Activated T-helper 1 cell treated with anti-CD3 and anti-CD28 coated beads, Interleukin-12 subunit alpha, Interleukin-12 subunit beta, Interleukin-2, Interleukin-4 antibody, amounts not matched to agents 30 ng/mL and 10 ng/mL and 1 ng/mL, durations not matched to agents 14 hours and 24 hours and 36 hours (primary cell): Measurements from ENCODE around the gene SP140. TPM values are rescaled to one million over a fixed set of nuclear protein-coding genes. Genes with fewer than 3 reads are reported as not detected.

Experiments
- DNase-seq: peaks from one replicate; pipeline ENCODE4 v3.0.0; 2021; ENCODE audit warnings: low spot score
- H3K27ac Mint-ChIP-seq: one replicate; pipeline ENCODE4 v1.8.0; 2021; ENCODE audit warnings: mild to moderate bottlenecking, mixed read lengths
- H3K27me3 Mint-ChIP-seq: one replicate; pipeline ENCODE4 v1.8.0; 2022; ENCODE audit warnings: mild to moderate bottlenecking, moderate library complexity, mixed read lengths; ENCODE audit not compliant: insufficient read depth
- H3K36me3 Mint-ChIP-seq: one replicate; pipeline ENCODE4 v1.8.0; 2021; ENCODE audit warnings: low read depth, mixed read lengths
- H3K4me1 Mint-ChIP-seq: one replicate; pipeline ENCODE4 v1.8.0; 2021; ENCODE audit warnings: low read depth, mixed read lengths
- H3K4me3 Mint-ChIP-seq: one replicate; pipeline ENCODE4 v1.8.0; 2021; ENCODE audit warnings: mild to moderate bottlenecking, moderate library complexity, mixed read lengths
- H3K9me3 Mint-ChIP-seq: one replicate; pipeline ENCODE4 v1.8.0; 2021; ENCODE audit warnings: mixed read lengths
- intact Hi-C: fragments of 100-400 bp; cut with micrococcal nuclease; formaldehyde crosslinking; loops from one replicate; pipeline ENCODE4 v1.15.1; 2024
- total RNA-seq: library from RNA; stranded (reverse); gene quantifications from 2 replicates; pipeline ENCODE4 v1.2.3, GENCODE V29; 2022

SP140 gene
- total RNA-seq: 235 and 243 TPM in 2 replicates

DNA sequence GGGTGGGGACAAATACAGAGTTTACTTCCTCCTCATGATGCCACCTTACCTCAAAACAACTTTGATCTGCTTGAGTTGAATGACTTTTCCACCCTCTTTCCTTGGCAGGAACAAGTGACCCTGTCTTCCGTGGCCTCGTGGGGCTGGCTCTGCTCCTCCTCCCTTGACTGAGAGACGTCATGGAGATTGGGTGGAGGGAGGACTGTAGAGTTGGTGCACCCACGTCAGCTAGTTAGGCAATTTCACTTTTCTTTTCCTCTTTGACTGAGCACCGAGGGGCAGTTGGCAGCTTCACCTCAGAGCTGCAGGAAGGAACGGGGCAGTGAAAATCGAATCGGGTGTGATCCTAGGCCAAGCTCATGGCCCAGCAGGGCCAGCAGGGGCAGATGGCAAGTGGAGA is at the start of gene SP140:
Gene SP140, plus strand, starts transcription at position 251 of the 400 bp plus-strand sequence. Its CDS starts 109 bp downstream, at position 360.
- peak within 1 kb of the TSS; percentile 91 for H3K4me3 Mint-ChIP-seq
- peak within 1 kb of the TSS; percentile 98 for H3K27ac Mint-ChIP-seq
- peak; percentile 80 for DNase-seq
- no peaks in the 10 kb centered on the region for H3K27me3 Mint-ChIP-seq
- peaks cover 8% of the 10 kb centered on the region for H3K9me3 Mint-ChIP-seq
- intact Hi-C loops: loop anchor here (1.0 to 10.0 kb wide), 11 partner anchors 9 to 569 kb away; partner anchors contain the start of genes FBXO36, SLC16A14, SP100 and TRIP12
- H3K36me3 Mint-ChIP-seq: peaks cover 21% of the 10 kb centered on the region
- H3K4me1 Mint-ChIP-seq: peaks cover 63% of the 10 kb centered on the region

DNA sequence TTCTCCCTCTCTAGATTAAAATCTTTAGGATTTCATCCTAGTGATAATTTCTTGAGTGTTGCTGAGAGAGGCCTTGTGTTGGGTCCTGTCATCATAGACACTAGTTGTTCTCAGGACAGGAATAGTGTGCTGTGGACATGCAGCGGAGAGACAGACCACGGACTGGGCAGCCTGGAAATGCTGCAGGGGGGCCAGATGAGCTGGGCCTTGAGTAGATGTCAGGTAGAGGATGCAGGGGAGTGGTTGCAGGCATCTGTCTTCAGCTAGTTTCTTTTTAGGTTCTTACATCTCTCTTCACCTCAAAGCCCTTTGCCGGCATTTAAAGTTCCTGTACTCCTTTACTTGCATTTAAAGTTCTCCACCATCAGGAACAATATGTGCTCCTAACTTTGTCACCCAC is 48.5 kb upstream of the SP140 start:
- H3K4me3 Mint-ChIP-seq: no peak overlapping the region
- no peak for DNase-seq
- peaks cover 61% of the 10 kb centered on the region for H3K36me3 Mint-ChIP-seq
- H3K27ac Mint-ChIP-seq: no peak overlapping the region
- no peaks in the 10 kb centered on the region for H3K4me1 Mint-ChIP-seq
- H3K27me3 Mint-ChIP-seq: no peaks in the 10 kb centered on the region
- intact Hi-C loops: no loop called here
- H3K9me3 Mint-ChIP-seq: no peaks in the 10 kb centered on the region

DNA sequence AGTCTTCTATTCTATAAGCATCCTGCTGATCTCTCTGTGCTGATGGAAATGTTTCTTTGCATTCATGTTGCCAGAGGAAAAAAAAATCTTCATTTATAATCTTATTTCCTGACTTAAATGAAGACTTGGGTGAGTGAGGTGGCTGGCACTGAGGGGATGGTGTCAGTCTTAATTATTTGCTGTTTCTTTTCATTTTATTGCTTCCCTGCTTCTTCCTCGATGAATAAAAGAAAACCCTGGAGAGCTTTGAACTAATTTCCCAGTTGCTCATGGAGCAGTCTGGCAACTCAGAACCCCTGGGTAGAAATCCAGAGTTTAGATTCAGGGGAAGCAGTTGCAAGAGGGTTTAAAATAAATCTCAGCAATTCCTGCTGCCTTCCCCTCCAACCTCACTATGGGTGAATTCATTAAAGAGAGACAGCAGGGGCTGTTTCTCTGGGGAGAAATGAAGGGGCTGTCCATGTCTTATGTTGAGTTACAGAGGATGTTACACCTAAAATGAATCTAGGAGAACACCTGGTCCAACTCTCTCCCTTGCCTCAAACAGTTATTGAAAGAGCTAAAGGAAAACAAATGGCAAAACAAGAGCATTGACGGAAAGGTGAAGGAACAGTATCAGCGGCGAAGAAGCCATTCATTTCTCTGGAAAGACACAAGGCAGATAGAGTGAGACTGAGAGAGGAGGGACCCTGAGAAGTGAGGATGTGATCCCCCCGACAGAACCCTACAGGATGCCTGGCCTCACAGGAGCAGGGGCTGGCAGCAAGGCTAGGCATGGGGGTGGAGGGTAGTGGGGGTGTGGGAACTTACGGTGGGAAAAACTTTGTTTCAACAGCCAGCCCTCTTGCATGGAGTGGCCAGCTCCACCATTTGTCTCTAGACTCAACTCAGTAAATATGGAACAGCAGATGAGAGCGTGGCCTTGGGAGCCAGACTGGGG is 46.7 kb upstream of the SP140 start:
- intact Hi-C loops: no loop called here

DNA sequence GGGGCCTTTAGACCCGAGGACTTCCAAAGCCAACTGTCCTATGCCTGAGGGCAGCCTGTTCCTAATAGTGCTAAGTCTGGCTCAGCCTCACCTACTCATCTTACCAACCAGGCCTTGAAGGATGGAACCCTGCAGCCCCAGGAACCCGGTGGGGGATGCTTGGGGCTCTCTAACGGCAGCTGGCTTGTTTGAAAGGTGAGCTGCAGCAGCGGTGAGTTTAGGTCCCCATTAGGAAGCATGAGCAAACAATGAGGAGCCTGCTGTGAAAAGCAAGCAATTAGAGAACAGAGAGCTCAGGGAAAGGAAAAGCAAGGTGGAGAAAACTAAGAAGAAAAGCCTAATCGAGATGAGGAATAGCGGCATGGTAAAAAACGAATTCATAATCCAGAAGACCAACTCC is 45.6 kb upstream of the SP140 start:
- Mint-ChIP-seq H3K4me3 (no peak overlapping the region), H3K9me3 (no peaks in the 10 kb centered on the region), H3K27ac (peak overlapping the region; percentile 10), H3K36me3 (peaks cover 62% of the 10 kb centered on the region), H3K4me1 (no peaks in the 10 kb centered on the region), H3K27me3 (no peaks in the 10 kb centered on the region)
- DNase-seq: no peak
- intact Hi-C loops: no loop called here

More for the DNA sequence above, 46.7 kb upstream of the SP140 start:
- Mint-ChIP-seq H3K4me3 (no peak overlapping the region), H3K27me3 (no peaks in the 10 kb centered on the region), H3K36me3 (peaks cover 63% of the 10 kb centered on the region), H3K27ac (peak overlapping the region; percentile 1), H3K4me1 (no peaks in the 10 kb centered on the region), H3K9me3 (no peaks in the 10 kb centered on the region)
- DNase-seq: no peak

DNA sequence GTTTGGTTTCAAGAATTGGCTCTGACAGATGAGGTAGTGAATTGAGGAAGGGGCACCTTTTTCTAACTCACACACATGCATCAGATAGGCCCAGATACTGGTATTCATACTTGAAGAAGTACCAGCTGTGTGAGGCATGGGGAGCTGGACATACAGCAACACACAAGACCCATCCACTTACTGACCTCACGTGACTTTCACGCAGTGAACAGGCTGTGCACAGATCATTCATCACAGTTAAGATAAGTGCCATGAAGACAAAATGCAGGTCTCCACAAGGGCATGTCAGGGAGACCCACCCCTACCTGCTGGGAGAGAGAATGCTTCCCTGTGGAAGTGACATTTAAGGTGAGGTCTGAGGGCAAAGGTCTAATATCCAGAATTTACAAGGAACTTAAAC is 44.3 kb upstream of the SP140 start:
- Mint-ChIP-seq H3K27ac (no peak overlapping the region), H3K4me3 (no peak overlapping the region), H3K9me3 (no peaks in the 10 kb centered on the region), H3K36me3 (peaks cover 64% of the 10 kb centered on the region), H3K27me3 (no peaks in the 10 kb centered on the region), H3K4me1 (no peaks in the 10 kb centered on the region)
- intact Hi-C loops: no loop called here
- no peak for DNase-seq

DNA sequence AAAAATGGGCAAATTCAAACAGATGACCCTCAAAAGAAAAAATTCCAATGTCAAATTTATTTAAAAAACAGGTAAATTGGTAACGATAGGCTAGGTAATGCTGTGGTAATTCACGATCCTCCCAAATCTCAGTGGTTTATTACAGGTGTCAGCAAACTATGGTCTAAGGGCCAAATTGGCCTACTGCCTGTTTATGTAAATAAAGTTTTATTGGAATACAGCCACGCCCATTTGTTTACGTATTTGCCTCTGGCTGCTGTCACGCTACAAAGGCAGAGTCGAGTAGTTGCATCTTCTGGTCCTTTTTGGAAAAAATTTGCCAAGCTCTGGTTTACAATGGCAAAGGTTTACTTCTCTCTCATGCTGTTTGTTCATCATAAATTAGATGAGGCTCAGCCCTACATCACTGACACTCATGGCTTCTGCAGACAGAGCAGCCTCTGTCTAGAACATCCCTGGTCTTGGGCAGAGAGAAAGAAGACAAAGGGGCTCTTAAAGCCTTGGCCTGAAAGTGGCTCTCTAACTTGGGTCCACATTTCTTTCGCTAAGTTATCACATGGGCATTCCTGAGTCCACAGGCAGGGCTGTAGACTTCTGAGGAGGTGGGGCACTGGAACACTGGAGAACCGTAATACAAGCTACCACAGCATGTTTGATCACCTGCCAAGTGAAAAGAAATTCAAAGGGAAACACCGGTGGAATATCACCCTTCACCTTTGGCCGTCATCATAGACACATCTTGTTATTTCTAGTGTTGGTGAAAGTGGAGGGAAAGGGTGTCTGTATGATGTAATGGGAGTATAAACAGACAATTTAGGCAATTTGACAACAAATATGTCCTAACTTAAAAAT is 40.6 kb upstream of the SP140 start:
- Mint-ChIP-seq H3K36me3 (peaks cover 69% of the 10 kb centered on the region), H3K4me1 (no peaks in the 10 kb centered on the region), H3K27me3 (no peaks in the 10 kb centered on the region), H3K4me3 (no peak overlapping the region), H3K9me3 (peaks cover 15% of the 10 kb centered on the region), H3K27ac (no peak overlapping the region)
- DNase-seq: no peak
- intact Hi-C loops: no loop called here

DNA sequence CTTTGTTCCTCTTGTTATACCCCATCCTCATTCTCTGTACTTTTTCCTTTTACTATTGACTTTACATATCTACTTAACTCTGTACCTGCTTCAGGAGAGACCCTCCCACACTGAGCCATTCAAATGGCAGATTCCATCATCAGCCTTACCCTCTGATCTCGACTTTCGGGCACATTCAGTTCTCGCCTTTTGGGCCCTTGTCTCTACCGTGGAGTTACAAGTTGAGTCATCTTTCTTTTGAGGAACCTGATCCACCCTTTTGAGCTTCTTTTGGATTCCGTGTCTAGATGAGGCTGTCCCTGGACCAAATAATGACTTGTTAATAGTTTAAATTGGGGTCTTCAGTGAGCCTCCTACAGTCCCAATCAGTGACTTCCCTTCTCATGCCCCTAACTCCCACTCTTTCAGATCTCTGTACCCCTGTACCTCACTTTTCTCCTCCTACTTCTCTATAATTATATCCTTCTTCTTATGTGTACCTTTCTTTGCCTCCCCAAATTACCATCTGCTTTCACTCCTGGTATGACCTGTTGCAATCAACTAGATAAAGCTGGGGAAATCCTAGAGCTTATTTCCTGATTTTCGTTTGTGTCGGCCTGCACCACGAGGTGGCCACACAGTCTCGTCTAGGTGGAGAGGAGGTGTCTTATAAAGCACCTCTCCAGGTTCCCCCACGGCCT is 23.0 kb upstream of the SP140 start:
- Mint-ChIP-seq H3K4me3 (no peak overlapping the region), H3K36me3 (peaks cover 68% of the 10 kb centered on the region), H3K4me1 (peaks cover 29% of the 10 kb centered on the region), H3K27me3 (no peaks in the 10 kb centered on the region), H3K27ac (peak overlapping the region; percentile 15), H3K9me3 (no peaks in the 10 kb centered on the region)
- intact Hi-C loops: no loop called here
- DNase-seq: no peak

DNA sequence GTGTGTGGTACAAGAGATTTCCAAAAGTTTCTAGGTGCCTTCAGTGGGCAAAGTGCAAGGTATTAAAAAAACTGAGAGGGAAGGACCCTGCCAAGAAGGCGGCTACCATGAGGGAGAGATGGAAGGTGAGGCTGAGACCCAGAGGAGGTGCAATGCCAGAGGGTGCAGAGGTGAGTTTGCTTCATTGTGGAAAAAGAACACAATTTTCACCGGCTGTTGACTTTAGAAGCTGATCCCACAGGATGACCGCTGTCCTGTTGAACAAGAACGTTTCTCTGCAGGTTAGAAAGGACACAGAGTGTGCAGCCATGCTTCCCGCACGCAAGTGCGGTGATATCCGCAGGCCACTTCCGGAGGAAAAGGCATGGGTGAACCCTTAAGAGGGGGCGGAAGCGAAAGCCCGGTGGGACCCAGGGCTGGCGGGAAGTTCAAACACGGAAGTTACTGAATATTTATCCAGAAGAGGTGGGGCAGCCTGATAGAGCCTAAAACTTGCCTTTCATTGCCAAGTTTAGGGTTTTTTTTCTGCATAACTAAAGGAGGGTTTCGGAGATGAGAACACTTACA is 22.3 kb upstream of the SP140 start:
- Mint-ChIP-seq H3K27me3 (no peaks in the 10 kb centered on the region), H3K4me3 (no peak overlapping the region), H3K36me3 (peaks cover 61% of the 10 kb centered on the region), H3K27ac (peak overlapping the region; percentile 8), H3K9me3 (no peaks in the 10 kb centered on the region), H3K4me1 (peaks cover 29% of the 10 kb centered on the region)
- DNase-seq: no peak
- intact Hi-C loops: no loop called here

DNA sequence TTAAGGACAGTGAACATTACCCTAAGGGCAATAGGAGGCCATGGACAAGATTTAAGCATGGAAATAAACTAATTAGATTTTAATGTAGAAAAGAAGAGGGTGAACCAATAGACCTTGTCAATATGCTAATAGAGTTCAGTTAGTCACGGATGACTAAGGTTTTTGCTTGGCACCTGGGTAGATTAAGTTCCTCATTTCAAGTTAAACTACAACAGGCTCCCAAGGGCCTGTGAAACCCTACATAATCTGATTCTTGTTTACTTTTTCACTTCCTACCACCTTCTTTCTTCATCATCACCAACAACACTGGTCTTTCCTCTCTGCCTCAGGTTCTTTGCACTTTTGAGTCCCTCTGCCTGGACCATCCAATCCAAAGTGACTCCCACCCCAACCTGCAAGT is 20.5 kb upstream of the SP140 start:
- Mint-ChIP-seq H3K36me3 (peaks cover 46% of the 10 kb centered on the region), H3K4me1 (peaks cover 29% of the 10 kb centered on the region), H3K9me3 (no peaks in the 10 kb centered on the region), H3K27me3 (no peaks in the 10 kb centered on the region), H3K4me3 (no peak overlapping the region), H3K27ac (peak overlapping the region; percentile 24)
- no peak for DNase-seq
- intact Hi-C loops: no loop called here

DNA sequence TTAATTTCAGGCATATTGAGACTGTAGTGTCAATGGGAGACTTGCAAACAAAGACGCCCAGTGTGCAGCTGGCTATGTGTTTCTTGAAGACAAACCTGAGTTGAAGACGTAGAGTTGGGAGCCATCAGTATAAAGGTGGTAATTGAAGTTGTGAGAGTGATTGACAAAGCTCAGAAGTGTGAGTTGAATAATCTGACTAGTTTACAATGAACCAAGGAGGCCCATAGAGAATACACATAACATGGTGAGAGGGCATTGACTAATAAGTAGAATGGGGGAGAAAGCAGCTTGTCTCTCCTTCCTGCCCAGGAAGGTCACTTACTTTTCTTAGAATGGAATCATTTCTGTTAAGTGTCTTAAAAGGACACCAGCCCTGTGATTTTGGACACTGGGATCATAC is 19.8 kb upstream of the SP140 start:
- no peak for DNase-seq
- no peaks in the 10 kb centered on the region for H3K27me3 Mint-ChIP-seq
- H3K4me1 Mint-ChIP-seq: peaks cover 29% of the 10 kb centered on the region
- H3K27ac Mint-ChIP-seq: peak overlapping the region; percentile 24
- peaks cover 40% of the 10 kb centered on the region for H3K36me3 Mint-ChIP-seq
- H3K4me3 Mint-ChIP-seq: no peak overlapping the region
- H3K9me3 Mint-ChIP-seq: no peaks in the 10 kb centered on the region
- intact Hi-C loops: no loop called here

DNA sequence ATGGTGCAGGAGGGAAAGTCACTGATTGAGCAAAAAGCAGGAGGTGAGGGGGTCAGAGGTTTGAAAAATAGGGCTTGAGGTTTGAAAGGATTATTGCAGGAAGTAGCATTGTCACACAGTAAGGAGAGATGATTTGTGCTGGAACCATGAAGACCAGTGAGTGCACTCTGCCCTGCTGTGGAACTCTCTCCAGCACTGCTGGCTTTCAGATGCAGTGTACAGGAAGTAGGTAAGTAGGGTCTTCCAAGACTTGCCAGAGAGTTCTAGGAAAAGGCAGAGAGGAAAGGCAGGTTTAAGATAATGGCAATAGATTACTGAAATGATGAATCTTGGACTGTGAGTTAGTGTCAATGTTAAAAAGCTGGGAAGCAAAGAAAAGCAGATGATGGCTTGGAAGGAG is 17.0 kb upstream of the SP140 start:
- Mint-ChIP-seq H3K27ac (no peak overlapping the region), H3K36me3 (peaks cover 44% of the 10 kb centered on the region), H3K4me3 (no peak overlapping the region), H3K4me1 (peaks cover 37% of the 10 kb centered on the region), H3K9me3 (no peaks in the 10 kb centered on the region), H3K27me3 (no peaks in the 10 kb centered on the region)
- intact Hi-C loops: no loop called here
- DNase-seq: no peak

DNA sequence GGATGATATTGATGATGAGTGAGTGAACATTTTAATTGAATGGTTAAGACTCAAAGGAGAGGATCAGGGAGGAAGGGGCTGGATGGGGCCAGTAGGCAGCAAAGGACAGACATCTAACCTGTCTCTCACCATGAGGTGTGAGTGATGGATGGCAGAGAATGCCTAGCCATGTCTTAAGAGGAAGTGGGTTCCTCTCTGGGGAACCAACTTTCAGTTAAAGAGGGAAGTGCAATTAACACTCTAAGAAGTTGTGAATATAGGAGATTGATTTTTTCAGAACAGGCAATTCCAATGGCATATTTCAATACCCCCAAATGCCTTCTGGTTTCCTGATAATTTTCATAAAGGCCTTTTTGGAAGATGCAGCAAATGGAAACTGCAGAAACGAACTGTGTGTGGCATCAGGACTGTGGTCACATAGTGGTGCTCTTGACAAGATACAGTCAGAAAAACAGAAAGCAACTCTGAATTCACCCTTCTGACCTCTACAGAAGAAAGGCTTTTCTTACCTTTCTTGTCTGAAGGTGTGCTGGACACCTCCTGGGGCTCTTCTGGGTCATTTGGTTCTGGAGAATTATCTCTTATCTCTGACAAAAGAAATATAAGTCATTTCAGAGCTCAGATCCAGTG is 16.0 kb upstream of the SP140 start:
- Mint-ChIP-seq H3K4me3 (no peak overlapping the region), H3K27me3 (no peaks in the 10 kb centered on the region), H3K27ac (no peak overlapping the region), H3K4me1 (peaks cover 47% of the 10 kb centered on the region), H3K36me3 (peaks cover 46% of the 10 kb centered on the region), H3K9me3 (no peaks in the 10 kb centered on the region)
- intact Hi-C loops: no loop called here
- no peak for DNase-seq
